Measurements from ENCODE around the gene TMEM204.

GRCh38 chr16:1534021-1535020 is 855 bp downstream of the TMEM204 start:
- no peak for TF ChIP-seq POLR2A (IDR thresholded peaks at IDR 0.05)
- TF ChIP-seq CTCF (IDR thresholded peaks at IDR 0.05): no peak
